ENCODE measurements around the gene MPPED1. TPM values are rescaled to one million over a fixed set of nuclear protein-coding genes. Genes with fewer than 3 reads are reported as not detected.

MPPED1 gene
- total RNA-seq, 2 donors from 2014 or later = 0.11 to 0.59 TPM

DNA sequence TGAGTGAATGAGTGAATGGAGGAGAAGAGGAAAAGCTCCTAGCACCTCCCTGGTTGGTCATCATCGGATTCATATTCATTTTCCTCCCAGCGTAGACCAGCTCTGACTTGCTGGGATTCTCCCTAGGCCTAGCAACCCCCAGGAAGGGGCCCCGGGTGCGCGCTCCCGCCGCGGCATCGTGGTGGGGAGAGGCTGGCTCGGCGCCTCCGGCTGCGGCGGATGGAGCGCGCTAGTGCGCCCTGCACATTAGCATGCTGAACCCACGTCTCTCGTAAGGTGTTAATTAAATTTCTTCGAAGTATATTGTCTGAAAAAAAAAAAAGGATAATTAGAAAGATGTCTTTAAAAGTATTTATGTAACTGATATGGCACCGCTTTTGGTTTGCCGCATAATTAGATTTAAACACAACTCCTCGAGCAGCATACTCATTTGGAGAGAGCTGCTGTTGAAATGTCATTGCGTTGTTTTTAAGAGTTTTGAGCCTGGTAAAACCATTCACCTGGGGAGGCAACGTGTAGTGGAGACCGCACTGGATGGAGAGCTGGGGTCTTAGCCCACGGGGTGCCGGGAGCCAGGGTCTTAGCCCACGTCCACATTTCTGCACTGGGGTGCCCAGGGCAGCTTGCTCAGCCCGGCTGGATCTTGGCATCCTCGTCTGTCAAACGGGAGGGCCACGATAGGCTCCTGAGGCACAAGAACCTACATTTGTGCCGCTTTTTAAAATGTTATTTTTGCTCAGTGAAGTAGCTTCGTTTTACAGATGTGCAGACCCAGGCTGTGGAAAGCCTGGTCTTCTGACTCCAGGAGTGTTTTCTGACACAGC is 21.8 kb downstream of the MPPED1 start:
- Mint-ChIP-seq H3K4me3 (no peak overlapping the region), H3K4me1 (no peaks in the 10 kb centered on the region), H3K27me3 (ENCODE audit: insufficient read depth) (peaks cover 26% of the 10 kb centered on the region), H3K9me3 (no peaks in the 10 kb centered on the region), H3K36me3 (ENCODE audit: low read depth) (no peaks in the 10 kb centered on the region), H3K27ac (no peak overlapping the region)
- H3K27ac ChIP-seq (ENCODE audit: low read depth, low read length) = no peak overlapping the region
- 92% methylated on average over 20 to 35 of the region's 35 CpGs for WGBS, 2 experiments (ENCODE audit: insufficient coverage in 1 of 2, insufficient read length in 1 of 2)
- no peaks in the 10 kb centered on the region for H3K4me1 ChIP-seq (ENCODE audit: control insufficient read depth, insufficient read depth, low read length)
- H3K36me3 ChIP-seq (ENCODE audit: control insufficient read depth, insufficient read depth, low read length) = no peaks in the 10 kb centered on the region
- no peaks in the 10 kb centered on the region for H3K9me3 ChIP-seq (ENCODE audit: control insufficient read depth, low read length)
- H3K27me3 ChIP-seq (ENCODE audit: control insufficient read depth, insufficient read depth, low read length, poor library complexity, severe bottlenecking) = peaks cover 14% of the 10 kb centered on the region
- DNase-seq = no peak
- no peak overlapping the region for H3K9ac ChIP-seq (ENCODE audit: extremely low read depth, low read length, poor library complexity, severe bottlenecking)
- no peak overlapping the region for H3K4me3 ChIP-seq (ENCODE audit: low read length)
- TF ChIP-seq, protein P1, sequence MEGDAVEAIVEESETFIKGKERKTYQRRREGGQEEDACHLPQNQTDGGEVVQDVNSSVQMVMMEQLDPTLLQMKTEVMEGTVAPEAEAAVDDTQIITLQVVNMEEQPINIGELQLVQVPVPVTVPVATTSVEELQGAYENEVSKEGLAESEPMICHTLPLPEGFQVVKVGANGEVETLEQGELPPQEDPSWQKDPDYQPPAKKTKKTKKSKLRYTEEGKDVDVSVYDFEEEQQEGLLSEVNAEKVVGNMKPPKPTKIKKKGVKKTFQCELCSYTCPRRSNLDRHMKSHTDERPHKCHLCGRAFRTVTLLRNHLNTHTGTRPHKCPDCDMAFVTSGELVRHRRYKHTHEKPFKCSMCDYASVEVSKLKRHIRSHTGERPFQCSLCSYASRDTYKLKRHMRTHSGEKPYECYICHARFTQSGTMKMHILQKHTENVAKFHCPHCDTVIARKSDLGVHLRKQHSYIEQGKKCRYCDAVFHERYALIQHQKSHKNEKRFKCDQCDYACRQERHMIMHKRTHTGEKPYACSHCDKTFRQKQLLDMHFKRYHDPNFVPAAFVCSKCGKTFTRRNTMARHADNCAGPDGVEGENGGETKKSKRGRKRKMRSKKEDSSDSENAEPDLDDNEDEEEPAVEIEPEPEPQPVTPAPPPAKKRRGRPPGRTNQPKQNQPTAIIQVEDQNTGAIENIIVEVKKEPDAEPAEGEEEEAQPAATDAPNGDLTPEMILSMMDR (conservative IDR thresholded peaks at IDR 0.05) = no peak

DNA sequence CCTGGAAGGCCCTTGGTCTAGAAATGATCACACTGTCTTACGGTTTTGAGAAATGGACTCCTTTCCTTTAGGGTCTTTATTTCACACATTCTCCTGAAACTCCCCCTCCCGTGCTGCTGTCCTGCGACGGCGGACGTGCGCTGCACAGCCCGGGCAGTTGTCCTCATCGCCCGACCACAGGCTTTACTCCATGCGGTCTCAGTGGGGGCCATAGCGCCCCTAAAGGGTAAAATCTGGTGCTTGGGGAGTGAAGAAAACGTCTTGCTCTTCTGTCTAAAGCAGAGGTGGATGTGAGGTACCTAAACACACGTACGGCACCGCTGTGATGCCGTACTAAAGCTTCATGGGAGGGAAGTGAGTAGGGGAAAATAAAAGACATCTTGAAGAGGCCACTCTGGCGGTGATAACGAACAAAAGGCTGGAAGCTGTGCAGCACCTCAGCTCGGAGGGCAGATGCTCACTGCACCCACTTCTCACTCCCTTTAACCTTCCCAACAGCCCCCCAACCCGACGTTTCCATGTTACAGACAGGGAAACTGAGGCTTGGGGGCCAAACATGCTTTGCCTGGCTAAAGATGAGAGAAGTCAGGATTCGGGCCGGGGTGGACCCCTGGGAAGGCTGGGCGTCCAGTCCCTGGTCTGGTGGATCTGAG is 22.6 kb downstream of the MPPED1 start:
- TF ChIP-seq, protein P1 (conservative IDR thresholded peaks at IDR 0.05) = no peak

DNA sequence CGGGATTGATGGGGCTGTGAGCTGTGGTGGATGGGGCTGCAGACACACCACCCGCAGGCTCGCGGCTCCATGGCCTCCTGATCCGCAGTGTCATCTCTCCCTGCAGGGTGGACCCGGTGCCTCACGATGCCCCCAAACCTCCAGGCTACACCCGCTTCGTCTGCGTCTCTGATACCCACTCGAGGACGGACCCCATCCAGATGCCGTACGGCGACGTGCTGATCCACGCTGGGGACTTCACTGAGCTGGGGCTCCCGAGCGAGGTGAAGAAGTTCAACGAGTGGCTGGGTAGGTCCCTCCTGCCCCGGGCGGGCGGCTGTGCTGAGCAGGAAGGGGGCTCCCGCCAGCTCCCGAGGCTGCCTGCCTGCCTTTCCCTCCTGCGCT is 23.1 kb downstream of the MPPED1 start:
- no peaks in the 10 kb centered on the region for H3K36me3 ChIP-seq (ENCODE audit: control insufficient read depth, insufficient read depth, low read length)
- no peak for DNase-seq
- H3K9me3 ChIP-seq (ENCODE audit: control insufficient read depth, low read length) = no peaks in the 10 kb centered on the region
- no peaks in the 10 kb centered on the region for H3K4me1 Mint-ChIP-seq
- H3K4me3 Mint-ChIP-seq = no peak overlapping the region
- no peak overlapping the region for H3K27ac ChIP-seq (ENCODE audit: low read depth, low read length)
- no peak overlapping the region for H3K27ac Mint-ChIP-seq
- H3K9me3 Mint-ChIP-seq = no peaks in the 10 kb centered on the region
- H3K9ac ChIP-seq (ENCODE audit: extremely low read depth, low read length, poor library complexity, severe bottlenecking) = no peak overlapping the region
- 88 to 91% methylated on average over 19 to 26 of the region's 26 CpGs for WGBS, 2 experiments (ENCODE audit: insufficient coverage in 1 of 2, insufficient read length in 1 of 2)
- no peaks in the 10 kb centered on the region for H3K36me3 Mint-ChIP-seq (ENCODE audit: low read depth)
- H3K27me3 ChIP-seq (ENCODE audit: control insufficient read depth, insufficient read depth, low read length, poor library complexity, severe bottlenecking) = peaks cover 14% of the 10 kb centered on the region
- TF ChIP-seq, protein P1 (conservative IDR thresholded peaks at IDR 0.05) = no peak
- no peak overlapping the region for H3K4me3 ChIP-seq (ENCODE audit: low read length)
- peaks cover 26% of the 10 kb centered on the region for H3K27me3 Mint-ChIP-seq (ENCODE audit: insufficient read depth)
- no peaks in the 10 kb centered on the region for H3K4me1 ChIP-seq (ENCODE audit: control insufficient read depth, insufficient read depth, low read length)

More for the DNA sequence above, 22.6 kb downstream of the MPPED1 start:
- DNase-seq = no peak
- H3K27ac ChIP-seq (ENCODE audit: low read depth, low read length) = no peak overlapping the region
- no peaks in the 10 kb centered on the region for H3K9me3 ChIP-seq (ENCODE audit: control insufficient read depth, low read length)
- H3K27ac Mint-ChIP-seq = no peak overlapping the region
- H3K4me1 ChIP-seq (ENCODE audit: control insufficient read depth, insufficient read depth, low read length) = no peaks in the 10 kb centered on the region
- 88 to 91% methylated on average over 14 to 25 of the region's 25 CpGs for WGBS, 2 experiments (ENCODE audit: insufficient coverage in 1 of 2, insufficient read length in 1 of 2)
- H3K9ac ChIP-seq (ENCODE audit: extremely low read depth, low read length, poor library complexity, severe bottlenecking) = no peak overlapping the region
- H3K4me3 Mint-ChIP-seq = no peak overlapping the region
- peaks cover 14% of the 10 kb centered on the region for H3K27me3 ChIP-seq (ENCODE audit: control insufficient read depth, insufficient read depth, low read length, poor library complexity, severe bottlenecking)
- no peaks in the 10 kb centered on the region for H3K36me3 Mint-ChIP-seq (ENCODE audit: low read depth)
- H3K36me3 ChIP-seq (ENCODE audit: control insufficient read depth, insufficient read depth, low read length) = no peaks in the 10 kb centered on the region
- H3K4me3 ChIP-seq (ENCODE audit: low read length) = no peak overlapping the region
- H3K9me3 Mint-ChIP-seq = no peaks in the 10 kb centered on the region
- H3K4me1 Mint-ChIP-seq = no peaks in the 10 kb centered on the region
- H3K27me3 Mint-ChIP-seq (ENCODE audit: insufficient read depth) = peaks cover 26% of the 10 kb centered on the region
